ENCODE measurements around the gene HNRNPDL.
"Not testable (repeated sequence)": the region's sequence is repeated elsewhere in the genome, so short reads cannot be mapped to it uniquely, and the experiment has no call there.

HNRNPDL gene

GRCh38 chr4:82401600-82401999 lies 28.7 kb downstream of the HNRNPDL start:
- in situ Hi-C loops (cut with MboI; ENCODE audit: low pct_unique_long_range_greater_than_20kb, low sequenced_read_pairs), result no loop called here
- DNase-seq, result no peak

GRCh38 chr4:82398263-82398662 lies 32.0 kb downstream of the HNRNPDL start:
- no peak for DNase-seq
- in situ Hi-C loops (cut with MboI; ENCODE audit: low pct_unique_long_range_greater_than_20kb, low sequenced_read_pairs), result no loop called here

- in situ Hi-C loops (cut with MboI; ENCODE audit: low pct_unique_long_range_greater_than_20kb, low sequenced_read_pairs), result no loop called here
These were observed 32.7 kb downstream of the HNRNPDL start for GRCh38 chr4:82397527-82397926.

GRCh38 chr4:82394896-82395295 lies 35.4 kb downstream of the HNRNPDL start:
- in situ Hi-C loops (cut with MboI; ENCODE audit: low pct_unique_long_range_greater_than_20kb, low sequenced_read_pairs), result no loop called here

More at GRCh38 chr4:82397527-82397926, 32.7 kb downstream of the HNRNPDL start:
- no peak for DNase-seq

GRCh38 chr4:82390061-82390460 lies 40.2 kb downstream of the HNRNPDL start:
- DNase-seq; in situ Hi-C loops (cut with MboI; ENCODE audit: low pct_unique_long_range_greater_than_20kb, low sequenced_read_pairs): not testable (repeated sequence)

More at GRCh38 chr4:82394896-82395295, 35.4 kb downstream of the HNRNPDL start:
- no peak for DNase-seq

GRCh38 chr4:82388405-82388804 lies 41.9 kb downstream of the HNRNPDL start:
- in situ Hi-C loops (cut with MboI; ENCODE audit: low pct_unique_long_range_greater_than_20kb, low sequenced_read_pairs), result no loop called here
- no peak for DNase-seq

- in situ Hi-C loops (cut with MboI; ENCODE audit: low pct_unique_long_range_greater_than_20kb, low sequenced_read_pairs); DNase-seq: not testable (repeated sequence)
These were observed 44.0 kb downstream of the HNRNPDL start for GRCh38 chr4:82386312-82386711.

GRCh38 chr4:82382751-82383150 lies 47.5 kb downstream of the HNRNPDL start:
- no peak for DNase-seq
- in situ Hi-C loops (cut with MboI; ENCODE audit: low pct_unique_long_range_greater_than_20kb, low sequenced_read_pairs), result no loop called here

- in situ Hi-C loops (cut with MboI; ENCODE audit: low pct_unique_long_range_greater_than_20kb, low sequenced_read_pairs), result no loop called here
- no peak for DNase-seq
These were observed 48.5 kb downstream of the HNRNPDL start for GRCh38 chr4:82381661-82382296.

- in situ Hi-C loops (cut with MboI; ENCODE audit: low pct_unique_long_range_greater_than_20kb, low sequenced_read_pairs), result no loop called here
- no peak for DNase-seq
These were observed 49.0 kb downstream of the HNRNPDL start for GRCh38 chr4:82381235-82381634.

- in situ Hi-C loops (cut with MboI; ENCODE audit: low pct_unique_long_range_greater_than_20kb, low sequenced_read_pairs), result no loop called here
- DNase-seq, result no peak
These were observed 49.4 kb downstream of the HNRNPDL start for GRCh38 chr4:82380831-82381230.

- no peak for DNase-seq
- in situ Hi-C loops (cut with MboI; ENCODE audit: low pct_unique_long_range_greater_than_20kb, low sequenced_read_pairs), result no loop called here
These were observed 49.9 kb downstream of the HNRNPDL start for GRCh38 chr4:82380344-82380743.

- DNase-seq, result no peak
- in situ Hi-C loops (cut with MboI; ENCODE audit: low pct_unique_long_range_greater_than_20kb, low sequenced_read_pairs), result no loop called here
These were observed 54.2 kb downstream of the HNRNPDL start for GRCh38 chr4:82376109-82376508.

- in situ Hi-C loops (cut with MboI; ENCODE audit: low pct_unique_long_range_greater_than_20kb, low sequenced_read_pairs), result no loop called here
- DNase-seq, result peak; percentile 99
These were observed 56.2 kb downstream of the HNRNPDL start, which contains the start of gene HNRNPD for GRCh38 chr4:82373816-82374625. Gene HNRNPD (minus strand): TSS chr4:82373991. CDS start chr4:82373678, 313 bp downstream.

GRCh38 chr4:82373486-82373815 lies 56.8 kb downstream of the HNRNPDL start:
- no peak for DNase-seq
- in situ Hi-C loops (cut with MboI; ENCODE audit: low pct_unique_long_range_greater_than_20kb, low sequenced_read_pairs), result no loop called here

Measured in KBM-7 (cell line).